ENCODE data around the gene ZNF526. TPM values are rescaled to one million over a fixed set of nuclear protein-coding genes. Genes with fewer than 3 reads are reported as not detected.

ZNF526 gene
- total RNA-seq, 1 donor from 2014 or later: 22.7 TPM

DNA sequence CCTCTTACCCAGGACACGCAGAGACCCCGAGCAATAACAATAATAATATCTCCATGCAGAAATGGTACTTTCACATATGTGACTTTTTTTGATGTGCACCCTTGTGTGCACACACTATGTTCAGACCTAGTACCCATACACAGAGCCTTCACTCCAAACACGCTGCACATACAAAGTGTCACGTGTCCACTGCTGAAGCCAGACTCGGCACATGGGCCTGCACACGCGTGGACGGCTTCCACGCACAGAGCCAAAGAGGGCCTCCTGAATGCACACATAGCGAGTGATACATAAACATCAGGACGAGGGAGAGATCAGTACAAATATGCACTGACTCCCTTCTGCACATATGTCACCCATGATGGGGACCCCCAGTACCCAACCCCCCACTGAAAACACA is 45.9 kb upstream of the ZNF526 start:
- ChIA-PET CTCF (no interaction called here), POLR2A (no interaction called here)
- DNase-seq (no peak), ATAC-seq (ENCODE audit: low read depth) (no peak)
- Mint-ChIP-seq H3K4me1 (peaks cover 10% of the 10 kb centered on the region), H3K4me3 (no peak overlapping the region), H3K27ac (no peak overlapping the region), H3K27me3 (peaks cover 8% of the 10 kb centered on the region), H3K36me3 (ENCODE audit: low read depth) (no peaks in the 10 kb centered on the region), H3K9me3 (no peaks in the 10 kb centered on the region)
- TF ChIP-seq, protein P1, sequence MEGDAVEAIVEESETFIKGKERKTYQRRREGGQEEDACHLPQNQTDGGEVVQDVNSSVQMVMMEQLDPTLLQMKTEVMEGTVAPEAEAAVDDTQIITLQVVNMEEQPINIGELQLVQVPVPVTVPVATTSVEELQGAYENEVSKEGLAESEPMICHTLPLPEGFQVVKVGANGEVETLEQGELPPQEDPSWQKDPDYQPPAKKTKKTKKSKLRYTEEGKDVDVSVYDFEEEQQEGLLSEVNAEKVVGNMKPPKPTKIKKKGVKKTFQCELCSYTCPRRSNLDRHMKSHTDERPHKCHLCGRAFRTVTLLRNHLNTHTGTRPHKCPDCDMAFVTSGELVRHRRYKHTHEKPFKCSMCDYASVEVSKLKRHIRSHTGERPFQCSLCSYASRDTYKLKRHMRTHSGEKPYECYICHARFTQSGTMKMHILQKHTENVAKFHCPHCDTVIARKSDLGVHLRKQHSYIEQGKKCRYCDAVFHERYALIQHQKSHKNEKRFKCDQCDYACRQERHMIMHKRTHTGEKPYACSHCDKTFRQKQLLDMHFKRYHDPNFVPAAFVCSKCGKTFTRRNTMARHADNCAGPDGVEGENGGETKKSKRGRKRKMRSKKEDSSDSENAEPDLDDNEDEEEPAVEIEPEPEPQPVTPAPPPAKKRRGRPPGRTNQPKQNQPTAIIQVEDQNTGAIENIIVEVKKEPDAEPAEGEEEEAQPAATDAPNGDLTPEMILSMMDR (IDR thresholded peaks at IDR 0.05): no peak
- intact Hi-C loops (cut with micrococcal nuclease): no loop called here

DNA sequence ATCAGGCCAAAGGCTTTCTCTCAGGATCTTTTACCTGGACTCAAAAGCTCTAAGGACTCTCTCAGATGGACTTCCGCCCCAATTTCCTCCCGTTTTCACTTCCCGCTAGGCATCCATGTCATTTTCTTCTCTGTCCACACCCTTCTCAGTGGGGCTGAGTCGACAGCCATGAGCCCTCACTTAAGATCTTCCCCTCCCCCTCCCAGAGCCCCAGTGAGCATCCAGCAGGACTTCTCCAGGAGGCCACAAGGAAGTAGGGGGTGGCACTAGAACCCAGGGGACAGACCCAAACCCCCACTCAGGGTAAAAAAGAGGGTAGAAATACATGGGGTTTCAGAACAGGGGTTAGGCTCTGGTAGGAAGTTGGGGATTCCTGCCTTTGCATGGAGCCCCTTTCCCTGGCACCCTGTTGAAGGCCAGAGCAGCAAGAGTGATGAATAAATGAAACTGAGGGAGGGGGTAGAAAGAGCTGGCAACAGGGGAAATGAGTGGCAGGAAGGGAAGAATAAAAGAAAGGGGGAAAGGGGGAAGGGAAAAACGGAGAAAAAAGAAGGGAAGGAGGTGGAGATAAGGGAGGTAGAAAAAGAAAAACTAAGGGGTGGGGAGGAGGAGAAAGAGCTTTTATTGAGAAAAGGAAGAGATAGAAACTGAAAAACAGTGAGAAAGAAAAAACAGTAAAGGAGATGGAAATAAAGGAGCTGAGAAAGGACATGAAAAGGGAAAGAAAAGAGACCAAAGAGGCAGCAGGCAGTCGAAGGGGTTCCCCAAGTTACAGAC is 45.0 kb upstream of the ZNF526 start:
- ChIA-PET CTCF (interaction anchor here (0.6 to 2.1 kb wide), 4 partner anchors 35 to 122 kb away, joined by 3 to 5 read pairs (median 4); no protein-coding TSS in a partner anchor), POLR2A (interaction anchor here (0.5 to 2.6 kb wide), 4 partner anchors 39 to 44 kb away, joined by 4 to 18 read pairs (median 10); partner anchors contain the start of gene POU2F2)
- intact Hi-C loops (cut with micrococcal nuclease): loop anchor here (5.0 kb wide), 1 partner anchor 42 kb away; the partner anchor contains the start of gene DEDD2
- H3K36me3 Mint-ChIP-seq (ENCODE audit: low read depth): no peaks in the 10 kb centered on the region
- H3K27ac Mint-ChIP-seq: no peak overlapping the region
- ATAC-seq (ENCODE audit: low read depth): no peak
- H3K9me3 Mint-ChIP-seq: no peaks in the 10 kb centered on the region
- no peak for DNase-seq
- peak overlapping the region; percentile 33 for H3K4me3 Mint-ChIP-seq
- TF ChIP-seq, protein P1 (IDR thresholded peaks at IDR 0.05): no peak
- peaks cover 10% of the 10 kb centered on the region for H3K4me1 Mint-ChIP-seq
- H3K27me3 Mint-ChIP-seq: peaks cover 15% of the 10 kb centered on the region

DNA sequence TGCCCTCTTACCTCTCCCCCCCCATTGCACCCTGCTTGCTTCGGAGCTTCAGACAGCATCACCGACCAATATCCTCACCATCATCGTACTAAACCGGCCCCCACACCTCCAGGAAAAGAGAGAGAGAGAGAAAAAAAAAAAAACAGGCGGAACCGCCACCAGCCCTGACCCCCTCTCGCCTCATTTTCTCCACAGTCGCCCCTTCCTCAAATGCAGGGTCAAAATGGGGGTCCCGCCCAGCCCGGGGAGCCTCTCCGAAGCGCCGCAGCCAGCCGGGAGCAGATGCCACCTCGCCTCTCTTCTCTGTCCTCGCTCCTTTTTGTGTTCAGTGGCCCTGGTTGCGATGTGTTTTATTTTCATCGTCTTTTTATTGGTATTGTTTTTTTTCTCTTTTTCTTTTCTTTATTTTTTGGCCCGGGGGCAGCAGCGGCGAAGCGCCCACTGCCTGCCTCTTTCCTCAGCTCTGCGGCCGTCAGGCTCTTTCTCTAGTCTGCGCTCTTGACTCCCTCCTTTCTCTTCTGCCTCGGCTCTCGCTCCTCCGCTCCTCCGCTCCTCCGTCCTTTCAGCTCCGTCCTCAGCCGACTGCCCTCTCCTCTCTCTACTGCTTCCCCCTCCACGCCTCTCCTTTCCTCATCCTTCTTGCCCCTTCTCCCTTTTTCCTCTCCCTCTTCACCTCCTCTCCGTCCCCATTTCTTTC is 44.0 kb upstream of the ZNF526 start:
- Mint-ChIP-seq H3K36me3 (ENCODE audit: low read depth) (no peaks in the 10 kb centered on the region), H3K27ac (no peak overlapping the region), H3K27me3 (peaks cover 20% of the 10 kb centered on the region), H3K4me3 (no peak overlapping the region), H3K9me3 (no peaks in the 10 kb centered on the region), H3K4me1 (peaks cover 10% of the 10 kb centered on the region)
- intact Hi-C loops (cut with micrococcal nuclease): loop anchor here (1.0 to 5.0 kb wide), 5 partner anchors 23 to 68 kb away; partner anchors contain the start of genes DEDD2 and GSK3A
- ChIA-PET CTCF (interaction anchor here (0.5 to 2.1 kb wide), 8 partner anchors 11 to 121 kb away, joined by 3 to 5 read pairs (median 4); partner anchors contain the start of gene POU2F2), POLR2A (interaction anchor here (0.5 to 2.6 kb wide), 12 partner anchors 23 to 89 kb away, joined by 3 to 18 read pairs (median 6); partner anchors contain the start of genes GSK3A and POU2F2)
- TF ChIP-seq, protein P1 (IDR thresholded peaks at IDR 0.05): no peak
- ATAC-seq (ENCODE audit: low read depth): peak; percentile 29
- DNase-seq: no peak

DNA sequence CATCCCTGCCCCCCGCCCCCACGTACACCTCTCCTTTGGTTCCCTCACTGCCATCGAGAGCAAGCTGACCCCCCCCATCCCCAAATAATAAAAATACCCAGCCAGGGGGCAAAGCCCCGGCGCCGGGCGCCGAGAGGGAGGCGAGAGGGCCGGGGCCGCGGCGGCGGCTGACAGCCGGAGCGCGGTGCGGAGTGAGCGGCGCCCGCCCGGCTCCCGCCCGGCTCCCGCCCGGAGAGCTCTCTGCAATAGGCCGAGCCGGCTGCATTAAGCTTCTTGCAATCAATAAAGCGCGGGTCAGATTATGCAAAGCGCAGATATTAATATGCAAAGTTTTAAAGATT is 43.5 kb upstream of the ZNF526 start:
- intact Hi-C loops (cut with micrococcal nuclease): loop anchor here (1.0 to 5.0 kb wide), 5 partner anchors 22 to 68 kb away; partner anchors contain the start of genes DEDD2 and GSK3A
- POLR2A ChIA-PET: interaction anchor here (0.5 to 2.6 kb wide), 12 partner anchors 22 to 90 kb away, joined by 3 to 18 read pairs (median 6); partner anchors contain the start of genes GSK3A and POU2F2

More for the DNA sequence above, 43.5 kb upstream of the ZNF526 start:
- ATAC-seq (ENCODE audit: low read depth): peak; percentile 50
- no peak for DNase-seq
- Mint-ChIP-seq H3K27me3 (peaks cover 20% of the 10 kb centered on the region), H3K9me3 (no peaks in the 10 kb centered on the region), H3K4me1 (peaks cover 10% of the 10 kb centered on the region), H3K27ac (no peak overlapping the region), H3K36me3 (ENCODE audit: low read depth) (no peaks in the 10 kb centered on the region), H3K4me3 (no peak overlapping the region)
- CTCF ChIA-PET: interaction anchor here (0.5 to 2.1 kb wide), 8 partner anchors 10 to 121 kb away, joined by 3 to 7 read pairs (median 4); partner anchors contain the start of gene POU2F2
- TF ChIP-seq, protein P1 (IDR thresholded peaks at IDR 0.05): no peak
